Measurements from ENCODE around the gene CIAO2B.

Gene CIAO2B

DNA sequence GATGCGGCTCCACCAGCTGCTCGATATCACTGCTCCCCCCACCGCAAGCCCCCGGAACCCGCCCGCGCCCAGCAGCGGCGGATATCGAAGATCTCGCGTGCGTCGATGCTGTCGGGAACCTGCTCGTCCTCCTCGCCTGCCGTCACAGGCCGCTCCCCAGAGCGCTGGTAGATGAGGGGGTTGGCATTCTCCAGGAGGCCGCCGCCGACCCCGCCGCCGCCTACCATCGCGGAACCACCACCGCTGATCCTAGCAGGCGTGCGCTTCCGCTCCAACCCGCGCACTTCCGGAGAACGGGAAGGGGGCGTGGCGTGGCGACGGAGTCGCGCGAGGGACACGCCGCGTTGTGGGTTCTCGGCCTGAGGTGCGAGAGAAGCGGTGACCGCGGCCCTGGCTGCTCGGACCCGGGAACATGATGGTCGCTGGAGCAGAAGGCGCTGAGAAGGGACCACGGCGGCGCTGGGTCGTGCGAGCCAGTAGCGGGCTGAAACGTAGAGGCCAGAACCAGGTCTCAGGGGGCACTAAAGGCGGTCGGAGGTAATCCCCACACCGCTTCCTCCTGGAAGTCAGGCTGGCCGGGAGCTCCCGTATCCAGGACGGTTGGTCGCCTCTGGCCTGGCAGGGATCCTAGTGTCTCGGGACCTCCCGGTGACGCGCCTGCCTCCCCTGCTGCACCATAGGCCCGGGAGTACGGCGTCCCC is at the start of gene CIAO2B:
TSS of gene CIAO2B (minus strand) at position 265 of the 701 bp plus-strand sequence. CDS start at position 227, 38 bp downstream.
- no peaks in the 10 kb centered on the region for H3K9me3 Mint-ChIP-seq
- peak within 1 kb of the TSS; percentile 90 for H3K27ac Mint-ChIP-seq
- TF ChIP-seq CTCF (IDR thresholded peaks at IDR 0.05), result no peak
- peaks cover 45% of the 10 kb centered on the region for H3K4me1 Mint-ChIP-seq
- peaks cover 12% of the 10 kb centered on the region for H3K36me3 Mint-ChIP-seq (ENCODE audit: low read depth)
- DNase-seq, result peak; percentile 90
- peaks cover 3% of the 10 kb centered on the region for H3K27me3 Mint-ChIP-seq (ENCODE audit: low read depth, poor library complexity)
- H3K4me3 Mint-ChIP-seq, result peak within 1 kb of the TSS; percentile 98

- no peak overlapping the region for H3K27ac Mint-ChIP-seq
- peaks cover 8% of the 10 kb centered on the region for H3K4me1 Mint-ChIP-seq
- DNase-seq, result no peak
- no peaks in the 10 kb centered on the region for H3K36me3 Mint-ChIP-seq (ENCODE audit: low read depth)
- H3K27me3 Mint-ChIP-seq (ENCODE audit: low read depth, poor library complexity), result peaks cover 24% of the 10 kb centered on the region
- no peak for TF ChIP-seq CTCF (IDR thresholded peaks at IDR 0.05)
- no peaks in the 10 kb centered on the region for H3K9me3 Mint-ChIP-seq
- no peak overlapping the region for H3K4me3 Mint-ChIP-seq
Observed at GRCh38 chr16:66983033-66983432, 48.8 kb upstream of the CIAO2B start.

DNA sequence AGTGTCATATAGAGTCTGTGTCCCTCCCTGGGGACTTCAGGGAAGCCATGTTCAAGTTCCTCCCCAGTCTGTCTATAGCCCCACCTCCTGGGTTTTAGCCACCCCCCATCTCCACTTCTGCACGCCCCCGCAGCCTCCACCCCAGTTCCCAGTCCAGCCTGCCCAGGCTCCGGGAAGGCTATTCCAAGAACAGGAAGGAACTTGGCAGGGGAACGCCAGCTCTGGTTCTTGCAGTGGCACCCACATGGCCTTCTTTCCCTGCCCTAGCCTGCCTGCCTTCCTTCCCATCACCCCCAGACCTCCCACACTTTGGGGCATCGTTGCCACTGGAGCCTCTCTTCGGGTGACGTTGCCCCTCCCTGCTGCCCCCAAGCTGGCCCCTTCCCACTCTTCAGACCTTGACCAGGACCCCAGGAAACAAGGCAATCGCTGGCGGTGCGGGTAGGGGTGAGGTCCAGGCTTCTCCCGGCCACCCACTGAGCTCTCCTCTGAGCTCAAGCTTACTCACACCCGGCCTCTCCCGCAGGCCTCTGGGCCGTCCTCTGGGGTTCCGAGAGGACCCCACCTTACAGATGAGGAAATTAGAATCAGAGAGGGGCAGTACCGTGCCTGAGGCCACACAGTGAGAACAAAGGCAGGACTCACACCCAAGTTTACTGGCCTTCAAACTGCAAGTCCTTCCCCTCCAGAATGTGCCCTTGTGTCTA is 45.0 kb upstream of the CIAO2B start:
- peaks cover 20% of the 10 kb centered on the region for H3K27me3 Mint-ChIP-seq (ENCODE audit: low read depth, poor library complexity)
- no peak overlapping the region for H3K4me3 Mint-ChIP-seq
- H3K9me3 Mint-ChIP-seq, result peaks cover 6% of the 10 kb centered on the region
- H3K4me1 Mint-ChIP-seq, result peaks cover 39% of the 10 kb centered on the region
- no peak for DNase-seq
- no peaks in the 10 kb centered on the region for H3K36me3 Mint-ChIP-seq (ENCODE audit: low read depth)
- no peak overlapping the region for H3K27ac Mint-ChIP-seq
- no peak for TF ChIP-seq CTCF (IDR thresholded peaks at IDR 0.05)

DNA sequence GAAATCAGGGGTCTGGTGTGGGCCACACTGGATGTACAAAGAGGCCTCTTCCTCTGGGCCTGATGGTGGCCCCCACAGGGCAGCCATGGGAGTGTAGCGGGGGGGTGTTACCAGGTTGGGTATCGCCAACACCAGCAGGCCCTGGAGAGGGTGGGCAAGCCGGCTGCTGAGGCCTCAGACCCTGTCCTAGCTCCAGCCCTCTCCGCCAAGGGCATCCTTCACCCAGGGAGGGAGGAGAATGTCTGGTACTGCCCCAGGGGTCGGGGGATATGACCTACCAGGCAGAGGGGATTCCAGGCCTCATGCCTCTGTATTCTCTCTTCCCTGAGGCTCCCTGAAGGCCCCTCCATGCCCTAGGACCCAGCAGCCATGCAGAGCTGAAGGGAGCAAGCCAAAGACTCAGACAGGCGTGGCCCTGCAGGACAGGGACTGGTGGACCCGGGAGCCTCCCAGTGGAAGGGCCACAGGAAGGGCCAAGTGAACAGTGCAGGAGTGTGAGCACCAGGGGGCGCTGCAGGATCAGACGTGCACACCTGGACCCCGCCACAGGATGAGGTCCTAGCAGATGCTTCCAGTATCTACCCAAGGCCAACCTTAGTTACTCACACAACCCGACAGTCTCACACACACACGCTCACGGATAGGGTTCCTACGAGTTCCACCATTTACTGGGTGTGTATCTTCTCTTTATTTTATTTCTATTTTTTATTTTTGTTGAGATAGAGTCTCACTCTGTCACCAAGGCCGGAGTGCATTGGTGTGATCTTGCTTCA is 43.3 kb upstream of the CIAO2B start:
- Mint-ChIP-seq H3K36me3 (ENCODE audit: low read depth) (no peaks in the 10 kb centered on the region), H3K4me1 (peaks cover 46% of the 10 kb centered on the region), H3K9me3 (peaks cover 6% of the 10 kb centered on the region), H3K27ac (no peak overlapping the region), H3K4me3 (peak overlapping the region; percentile 26), H3K27me3 (ENCODE audit: low read depth, poor library complexity) (peaks cover 20% of the 10 kb centered on the region)
- DNase-seq, result peak; percentile 94
- TF ChIP-seq CTCF (IDR thresholded peaks at IDR 0.05), result peak; percentile 93

DNA sequence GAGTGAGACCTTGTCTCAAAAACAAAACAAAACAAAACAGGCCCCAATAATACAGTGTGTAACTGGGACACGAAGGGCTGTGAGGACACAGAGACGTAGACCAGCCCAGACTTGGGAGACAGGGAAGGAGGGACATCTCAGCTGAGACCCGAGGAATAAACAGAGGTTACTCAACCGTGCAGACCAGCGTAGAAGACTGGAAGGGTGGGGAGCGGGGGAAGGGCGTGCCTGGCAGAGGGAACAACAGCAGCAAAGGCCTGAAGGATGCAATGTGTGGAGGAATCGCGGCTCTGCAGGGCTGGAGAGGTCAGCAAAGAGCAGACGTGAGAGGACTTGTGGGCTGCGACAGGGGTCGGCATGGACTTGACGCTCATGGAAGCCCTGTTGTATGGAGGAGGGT is 42.5 kb upstream of the CIAO2B start:
- peaks cover 15% of the 10 kb centered on the region for H3K27me3 Mint-ChIP-seq (ENCODE audit: low read depth, poor library complexity)
- peak overlapping the region; percentile 71 for H3K27ac Mint-ChIP-seq
- no peaks in the 10 kb centered on the region for H3K36me3 Mint-ChIP-seq (ENCODE audit: low read depth)
- peak overlapping the region; percentile 59 for H3K4me3 Mint-ChIP-seq
- peaks cover 6% of the 10 kb centered on the region for H3K9me3 Mint-ChIP-seq
- peaks cover 46% of the 10 kb centered on the region for H3K4me1 Mint-ChIP-seq
- peak; percentile 58 for DNase-seq
- no peak for TF ChIP-seq CTCF (IDR thresholded peaks at IDR 0.05)

Measured in nephron progenitor cell (in vitro differentiated cells).